ENCODE results near the gene NAV2. TPM values are rescaled to one million over a fixed set of nuclear protein-coding genes. Genes with fewer than 3 reads are reported as not detected.

Gene NAV2
- total and polyA plus RNA-seq, 10 donors: 0.46 to 11.6 (median 4.1) TPM

GRCh38 chr11:19673924-19674729 lies 38.5 kb upstream of the NAV2 start:
- no peak overlapping the region for H3K27ac ChIP-seq
- H3K4me3 ChIP-seq: no peak overlapping the region
- intact Hi-C loops (cut with DNase I; ENCODE audit: low total_unique reads): no loop called here
- DNase-seq: no peak
- no peaks in the 10 kb centered on the region for H3K36me3 ChIP-seq
- H3K9me3 ChIP-seq: no peaks in the 10 kb centered on the region
- H3K27me3 ChIP-seq (replicated peaks in 1 of 7): no peaks in the 10 kb centered on the region
- WGBS, 5 donors: 65 to 90% (median 86%) methylated on average over 14 of the region's 14 CpGs
- H3K4me1 ChIP-seq: peaks cover 0 to 4% (median 0%) of the 10 kb centered on the region in 6 donors
- TF ChIP-seq CTCF (IDR thresholded peaks at IDR 0.05 in 8 of 11, conservative IDR thresholded peaks at IDR 0.05 in 3 of 11): no peak
- TF ChIP-seq POLR2A (IDR thresholded peaks at IDR 0.05): no peak
- no peak for TF ChIP-seq POLR2AphosphoS5 (IDR thresholded peaks at IDR 0.05)

- TF ChIP-seq POLR2AphosphoS5 (IDR thresholded peaks at IDR 0.05) (no peak), POLR2A (IDR thresholded peaks at IDR 0.05) (no peak), CTCF (IDR thresholded peaks at IDR 0.05 in 8 of 11, conservative IDR thresholded peaks at IDR 0.05 in 3 of 11) (no peak)
- H3K36me3 ChIP-seq: no peaks in the 10 kb centered on the region
- H3K27ac ChIP-seq: no peak overlapping the region
- WGBS, 5 donors: 37 to 57% (median 46%) methylated on average over 3 of the region's 3 CpGs
- H3K9me3 ChIP-seq: no peaks in the 10 kb centered on the region
- DNase-seq: no peak
- peaks cover 0 to 4% (median 0%) of the 10 kb centered on the region in 6 donors for H3K4me1 ChIP-seq
- intact Hi-C loops (cut with DNase I; ENCODE audit: low total_unique reads): no loop called here
- H3K4me3 ChIP-seq: no peak overlapping the region
- H3K27me3 ChIP-seq (replicated peaks in 1 of 7): no peaks in the 10 kb centered on the region
Observed at GRCh38 chr11:19674836-19675235, 37.8 kb upstream of the NAV2 start.

- TF ChIP-seq CTCF (IDR thresholded peaks at IDR 0.05 in 8 of 11, conservative IDR thresholded peaks at IDR 0.05 in 3 of 11): no peak
- WGBS, 5 donors: 73 to 86% (median 80%) methylated on average over 4 to 5 of the region's 5 CpGs
- DNase-seq: no peak
- H3K9me3 ChIP-seq: no peaks in the 10 kb centered on the region
- H3K36me3 ChIP-seq: no peaks in the 10 kb centered on the region
- H3K27ac ChIP-seq: no peak overlapping the region
- intact Hi-C loops (cut with DNase I; ENCODE audit: low total_unique reads): no loop called here
- H3K4me3 ChIP-seq: no peak overlapping the region
- H3K27me3 ChIP-seq (replicated peaks in 1 of 7): peaks cover 0 to 4% (median 0%) of the 10 kb centered on the region in 7 donors
- peaks cover 0 to 8% (median 0%) of the 10 kb centered on the region in 6 donors for H3K4me1 ChIP-seq
Observed at GRCh38 chr11:19675397-19675796, 37.2 kb upstream of the NAV2 start.

GRCh38 chr11:19676475-19677380 lies 35.9 kb upstream of the NAV2 start:
- TF ChIP-seq POLR2A (IDR thresholded peaks at IDR 0.05): no peak
- peak in 1 of 3 donors; percentile 29 for TF ChIP-seq POLR2AphosphoS5 (IDR thresholded peaks at IDR 0.05)
- no peak for TF ChIP-seq CTCF (IDR thresholded peaks at IDR 0.05 in 8 of 11, conservative IDR thresholded peaks at IDR 0.05 in 3 of 11)
- H3K4me3 ChIP-seq: no peak overlapping the region
- no peaks in the 10 kb centered on the region for H3K36me3 ChIP-seq
- peaks cover 0 to 14% (median 0%) of the 10 kb centered on the region in 6 donors for H3K4me1 ChIP-seq
- peaks cover 0 to 4% (median 0%) of the 10 kb centered on the region in 7 donors for H3K27me3 ChIP-seq (replicated peaks in 1 of 7)
- peak overlapping the region in 3 of 8 donors; percentile 15 to 38 (median 28) for H3K27ac ChIP-seq
- 49 to 62% (median 60%) methylated on average over 11 to 15 of the region's 15 CpGs for WGBS, 5 donors
- no peak for DNase-seq
- no peaks in the 10 kb centered on the region for H3K9me3 ChIP-seq
- intact Hi-C loops (cut with DNase I; ENCODE audit: low total_unique reads): no loop called here
